B cell (primary cell): ENCODE measurements around the gene JARID2. TPM values are rescaled to one million over a fixed set of nuclear protein-coding genes. Genes with fewer than 3 reads are reported as not detected.

Source experiments
- ATAC-seq: fragments of 200-7000 bp; cut with Tn5 transposase; one replicate; pipeline ENCODE4 v1.10.0; 2021; ENCODE audit warnings: low read depth, mild to moderate bottlenecking, moderate number of reproducible peaks, moderate library complexity
- CTCF ChIA-PET: fragments of 350-600 bp; sonication (Branson Sonifier 250); formaldehyde crosslinking; loops from one replicate; lab custom pipeline; 2021; ENCODE audit warnings: antibody characterized with exemption, inconsistent platforms; lab: Charles Lee
- POLR2A ChIA-PET: fragments of 350-600 bp; sonication (Branson Sonifier 250); formaldehyde crosslinking; loops from one replicate; lab custom pipeline; 2021; ENCODE audit warnings: antibody characterized with exemption; lab: Charles Lee
- DNase-seq: peaks from one replicate; pipeline ENCODE4 v3.0.0; 2013
- H2AFZ ChIP-seq: 2 replicates; pipeline ENCODE4 v1.6.1; 2012; ENCODE audit warnings: mild to moderate bottlenecking, low read depth, low read length; ENCODE audit not compliant: insufficient read depth, poor library complexity, severe bottlenecking
- H3K27ac ChIP-seq, 2 donors: 1 replicate in 1 of 2; 2 replicates in 1 of 2; pipeline ENCODE4 v1.5.1; 2012 to 2013; ENCODE audit warnings: low read length in 2 of 2, mild to moderate bottlenecking in 2 of 2, moderate library complexity in 1 of 2
- H3K27me3 ChIP-seq, 4 experiments: fragments of 200-600 bp in 1 of 4; sonication (generic) in 1 of 4; replicated peaks in 1 of 4; 1 replicate in 2 of 4; 2 replicates in 2 of 4; pipeline versions ENCODE4 v1.6.1 to v1.7.0; 2013 to 2016; ENCODE audit warnings: low read length in 3 of 4, mild to moderate bottlenecking in 2 of 4, mixed read lengths in 1 of 4, moderate library complexity in 1 of 4; ENCODE audit not compliant: insufficient read depth in 4 of 4, control insufficient read depth in 3 of 4; ENCODE audit errors: control extremely low read depth in 1 of 4
- H3K36me3 ChIP-seq, 2 experiments: replicated peaks in 1 of 2; 1 replicate in 1 of 2; 2 replicates in 1 of 2; pipeline versions ENCODE4 v1.6.1 to v1.7.1; 2013; ENCODE audit warnings: low read length in 1 of 2; ENCODE audit not compliant: insufficient read depth in 2 of 2, control insufficient read depth in 1 of 2; ENCODE audit errors: control extremely low read depth in 1 of 2, extremely low read depth in 1 of 2
- H3K4me1 ChIP-seq, 2 donors: fragments of 200-600 bp in 1 of 2; sonication (generic) in 1 of 2; 1 replicate in 1 of 2; 2 replicates in 1 of 2; pipeline versions ENCODE4 v1.5.1 to v1.6.1; 2013 to 2017; ENCODE audit warnings: low read length in 2 of 2; ENCODE audit not compliant: control insufficient read depth in 2 of 2, insufficient read depth in 2 of 2
- H3K4me2 ChIP-seq: replicated peaks from 2 replicates; pipeline ENCODE3; 2012; ENCODE audit warnings: mild to moderate bottlenecking, low read depth, low read length; ENCODE audit not compliant: poor library complexity, severe bottlenecking
- H3K4me3 ChIP-seq, 5 experiments: fragments of 200-600 bp in 1 of 5; sonication (generic) in 1 of 5; 1 replicate in 3 of 5; 2 replicates in 2 of 5; pipeline versions ENCODE4 v1.5.1 to v1.7.0; 2011 to 2016; ENCODE audit warnings: low read length in 4 of 5, mild to moderate bottlenecking in 4 of 5, low read depth in 2 of 5, control low read depth in 1 of 5, moderate library complexity in 1 of 5; ENCODE audit not compliant: insufficient read depth in 1 of 5; ENCODE audit errors: control extremely low read depth in 1 of 5, extremely low read depth in 1 of 5
- H3K79me2 ChIP-seq: fragments of 200-600 bp; sonication (generic); one replicate; pipeline ENCODE4 v1.6.0; 2016; ENCODE audit warnings: low read length; ENCODE audit not compliant: control insufficient read depth, insufficient read depth
- H3K9ac ChIP-seq: fragments of 200-600 bp; sonication (generic); 2 replicates; pipeline ENCODE4 v1.6.1; 2017; ENCODE audit warnings: mild to moderate bottlenecking, low read length, moderate library complexity
- H3K9me3 ChIP-seq, 3 donors: one replicate each; pipeline versions ENCODE4 v1.6.1 to v1.7.1; 2013; ENCODE audit warnings: low read length in 2 of 3; ENCODE audit not compliant: control insufficient read depth in 2 of 3, insufficient read depth in 1 of 3; ENCODE audit errors: control extremely low read depth in 1 of 3
- H4K20me1 ChIP-seq: 2 replicates; pipeline ENCODE4 v1.6.0; 2012; ENCODE audit warnings: mild to moderate bottlenecking, low read length; ENCODE audit not compliant: insufficient read depth, control insufficient read depth, poor library complexity, severe bottlenecking
- H3K27ac Mint-ChIP-seq: one replicate; pipeline ENCODE4 v1.8.0; 2021; ENCODE audit warnings: mixed read lengths
- H3K27me3 Mint-ChIP-seq: one replicate; pipeline ENCODE4 v1.8.0; 2021; ENCODE audit warnings: mixed read lengths
- H3K4me1 Mint-ChIP-seq: one replicate; pipeline ENCODE4 v1.8.0; 2021; ENCODE audit warnings: mixed read lengths
- H3K4me3 Mint-ChIP-seq: one replicate; pipeline ENCODE4 v1.8.0; 2021; ENCODE audit warnings: mixed read lengths
- H3K9me3 Mint-ChIP-seq: one replicate; pipeline ENCODE4 v1.8.0; 2022; ENCODE audit warnings: mixed read lengths; ENCODE audit not compliant: insufficient read depth
- EZH2 ChIP-seq: IDR thresholded peaks from 2 replicates; pipeline ENCODE4 v1.6.1; 2012; ENCODE audit warnings: borderline replicate concordance, low read depth, mild to moderate bottlenecking, moderate library complexity, low read length; ENCODE audit not compliant: insufficient read depth, poor library complexity, severe bottlenecking
- WGBS: methylation state at CpG from one replicate; pipeline ENCODE4 v1.1.5; 2013; ENCODE audit warnings: missing lambda C conversion rate; ENCODE audit not compliant: insufficient coverage; 5-methylcytosine and 5-hydroxymethylcytosine counted together
- intact Hi-C: fragments of 100-400 bp; cut with micrococcal nuclease; formaldehyde crosslinking; loops from one replicate; pipeline ENCODE4 v1.10.0; 2022
- polyA plus RNA-seq: library from polyadenylated mRNA; depleted of rRNA; stranded (reverse); fragments of >200 nt; gene quantifications from 2 replicates; pipeline ENCODE4 v1.2.3, GENCODE V29; 2012
- total RNA-seq, 2 donors: library from RNA; stranded (reverse); fragments of 120-200 nt in 1 of 2; gene quantifications; 1 replicate in 1 of 2; 2 replicates in 1 of 2; pipeline versions ENCODE4 v1.2.3 to v1.2.4, GENCODE V29; 2013 to 2022
- TF ChIP-seq, protein P1 (sequence below): fragments of 200-600 bp; IDR thresholded peaks from one replicate; pipeline ENCODE4 v1.8.0; 2022; ENCODE audit warnings: antibody characterized with exemption, mild to moderate bottlenecking

JARID2 gene
- total and polyA plus RNA-seq, 2 donors (not counting 1 experiment from before 2014, with no cell fraction given): 11.0 to 58.1 TPM

DNA sequence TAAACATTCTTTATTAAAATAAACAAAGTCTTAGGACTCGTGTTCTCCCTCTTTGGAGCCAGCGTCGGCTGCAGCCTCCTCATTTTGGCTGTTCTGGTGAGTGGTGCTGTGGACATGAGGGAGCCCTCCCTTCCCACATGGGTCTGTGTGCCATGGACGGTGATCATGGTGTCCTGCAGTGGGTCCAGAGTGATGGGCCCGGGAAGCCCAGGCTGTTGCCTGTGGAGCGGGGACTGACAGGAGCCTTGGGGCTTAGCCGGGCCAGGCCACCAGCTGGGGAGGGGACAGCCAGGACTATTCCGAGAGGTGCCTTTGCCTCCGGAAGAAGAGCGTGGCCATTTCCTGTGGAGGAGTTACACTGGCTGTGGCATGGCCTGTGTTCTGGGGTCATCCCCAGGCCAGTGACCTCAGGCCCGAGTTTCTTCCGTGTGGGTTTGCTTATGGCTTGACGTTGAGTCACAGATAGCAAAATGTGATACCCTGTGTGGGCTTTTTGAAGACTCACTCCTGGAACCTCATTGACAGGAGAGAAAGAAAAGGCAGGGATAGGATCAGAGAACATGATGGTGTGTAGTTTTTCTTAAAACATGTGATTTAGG, 263.6 kb downstream of the JARID2 start:
- no peaks in the 10 kb centered on the region for H3K27me3 Mint-ChIP-seq
- Histone ChIP-seq H3K4me2 (no peak overlapping the region), H3K4me1 (no peaks in the 10 kb centered on the region), H3K9me3 (no peaks in the 10 kb centered on the region), H2AFZ (no peak overlapping the region), H3K27me3 (no peaks in the 10 kb centered on the region), H3K36me3 (peaks cover 4 to 98% of the 10 kb centered on the region in 2 experiments), H3K79me2 (peaks cover 50% of the 10 kb centered on the region), H3K27ac (no peak overlapping the region), H3K4me3 (no peak overlapping the region), H4K20me1 (peaks cover 29% of the 10 kb centered on the region), H3K9ac (no peak overlapping the region)
- ChIA-PET POLR2A (no interaction called here), CTCF (no interaction called here)
- H3K9me3 Mint-ChIP-seq: no peaks in the 10 kb centered on the region
- intact Hi-C loops: no loop called here
- ATAC-seq (no peak), DNase-seq (no peak)
- H3K27ac Mint-ChIP-seq: no peak overlapping the region
- 95% methylated on average over 9 of the region's 13 CpGs for WGBS
- H3K4me1 Mint-ChIP-seq: no peaks in the 10 kb centered on the region
- TF ChIP-seq, protein P1, sequence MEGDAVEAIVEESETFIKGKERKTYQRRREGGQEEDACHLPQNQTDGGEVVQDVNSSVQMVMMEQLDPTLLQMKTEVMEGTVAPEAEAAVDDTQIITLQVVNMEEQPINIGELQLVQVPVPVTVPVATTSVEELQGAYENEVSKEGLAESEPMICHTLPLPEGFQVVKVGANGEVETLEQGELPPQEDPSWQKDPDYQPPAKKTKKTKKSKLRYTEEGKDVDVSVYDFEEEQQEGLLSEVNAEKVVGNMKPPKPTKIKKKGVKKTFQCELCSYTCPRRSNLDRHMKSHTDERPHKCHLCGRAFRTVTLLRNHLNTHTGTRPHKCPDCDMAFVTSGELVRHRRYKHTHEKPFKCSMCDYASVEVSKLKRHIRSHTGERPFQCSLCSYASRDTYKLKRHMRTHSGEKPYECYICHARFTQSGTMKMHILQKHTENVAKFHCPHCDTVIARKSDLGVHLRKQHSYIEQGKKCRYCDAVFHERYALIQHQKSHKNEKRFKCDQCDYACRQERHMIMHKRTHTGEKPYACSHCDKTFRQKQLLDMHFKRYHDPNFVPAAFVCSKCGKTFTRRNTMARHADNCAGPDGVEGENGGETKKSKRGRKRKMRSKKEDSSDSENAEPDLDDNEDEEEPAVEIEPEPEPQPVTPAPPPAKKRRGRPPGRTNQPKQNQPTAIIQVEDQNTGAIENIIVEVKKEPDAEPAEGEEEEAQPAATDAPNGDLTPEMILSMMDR: no peak
- no peak overlapping the region for H3K4me3 Mint-ChIP-seq

DNA sequence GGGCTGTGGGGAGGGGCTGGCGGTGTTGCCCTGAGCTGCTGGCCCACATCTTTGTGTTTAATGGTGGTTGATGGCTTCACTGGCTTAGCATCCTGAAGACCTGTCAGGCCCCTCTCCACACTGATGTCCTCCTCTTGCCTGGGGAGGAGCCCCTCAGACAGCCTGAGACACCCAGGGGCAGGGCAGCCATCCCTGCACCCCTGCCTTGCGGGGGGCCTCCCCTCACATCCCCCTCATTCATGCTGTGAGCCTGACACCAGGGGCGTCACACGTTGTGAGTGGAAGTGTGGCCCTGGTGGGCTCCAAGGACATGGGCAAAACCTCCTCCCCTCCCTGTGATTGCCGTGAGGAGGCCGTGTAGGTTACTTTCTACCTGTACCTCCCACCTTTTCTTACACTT, 264.3 kb downstream of the JARID2 start:
- Histone ChIP-seq H4K20me1 (peaks cover 22% of the 10 kb centered on the region), H3K27ac (no peak overlapping the region), H3K27me3 (no peaks in the 10 kb centered on the region), H3K9ac (no peak overlapping the region), H3K36me3 (peaks cover 4 to 99% of the 10 kb centered on the region in 2 experiments), H3K4me2 (no peak overlapping the region), H3K79me2 (peaks cover 43% of the 10 kb centered on the region), H2AFZ (no peak overlapping the region), H3K4me1 (no peaks in the 10 kb centered on the region), H3K9me3 (no peaks in the 10 kb centered on the region), H3K4me3 (no peak overlapping the region)
- Mint-ChIP-seq H3K4me1 (no peaks in the 10 kb centered on the region), H3K27ac (no peak overlapping the region), H3K27me3 (no peaks in the 10 kb centered on the region), H3K4me3 (no peak overlapping the region), H3K9me3 (no peaks in the 10 kb centered on the region)
- no peak for TF ChIP-seq EZH2
- TF ChIP-seq, protein P1: no peak
- DNase-seq: no peak
- CTCF ChIA-PET: no interaction called here
- ATAC-seq: no peak
- WGBS: 98% methylated on average over 5 of the region's 6 CpGs
- POLR2A ChIA-PET: no interaction called here
- intact Hi-C loops: no loop called here
